ENCODE results near the gene MEGF6. TPM values are rescaled to one million over a fixed set of nuclear protein-coding genes. Genes with fewer than 3 reads are reported as not detected.
"Not testable (repeated sequence)": the region's sequence is repeated elsewhere in the genome, so short reads cannot be mapped to it uniquely, and the experiment has no call there.

Gene MEGF6
- polyA plus RNA-seq, 2 donors, result 11.8 to 23.7 TPM

GRCh38 chr1:3622102-3622501 lies 10.8 kb upstream of the MEGF6 start:
- H3K4me1 ChIP-seq (ENCODE audit: control insufficient read depth in 2 of 2, insufficient read depth in 2 of 2, low read length in 1 of 2), result peaks cover 0 to 14% of the 10 kb centered on the region in 2 donors
- H3K27me3 ChIP-seq (ENCODE audit: control insufficient read depth in 1 of 2, insufficient read depth in 2 of 2, low read length in 2 of 2), result not testable (repeated sequence)
- 86 to 88% methylated on average over 9 of the region's 9 CpGs for WGBS, 2 donors

GRCh38 chr1:3621151-3621671 lies 9.9 kb upstream of the MEGF6 start:
- not testable (repeated sequence) for H3K9me3 ChIP-seq (ENCODE audit: control insufficient read depth in 2 of 2, insufficient read depth in 1 of 2, low read depth in 1 of 2, low read length in 1 of 2); H3K27ac ChIP-seq (ENCODE audit: low read depth in 2 of 2, low read length in 1 of 2); H3K27me3 ChIP-seq (ENCODE audit: control insufficient read depth in 1 of 2, insufficient read depth in 2 of 2, low read length in 2 of 2); H3K4me3 ChIP-seq (ENCODE audit: low read depth in 1 of 2, low read length in 2 of 2); H3K36me3 ChIP-seq (ENCODE audit: control insufficient read depth in 2 of 2, insufficient read depth in 2 of 2, low read length in 1 of 2)
- WGBS, 2 donors, result 24 to 33% methylated on average over 10 to 15 of the region's 15 CpGs
- H3K4me1 ChIP-seq (ENCODE audit: control insufficient read depth in 2 of 2, insufficient read depth in 2 of 2, low read length in 1 of 2), result peaks cover 0 to 14% of the 10 kb centered on the region in 2 donors

More at GRCh38 chr1:3622102-3622501, 10.8 kb upstream of the MEGF6 start:
- not testable (repeated sequence) for H3K27ac ChIP-seq (ENCODE audit: low read depth in 2 of 2, low read length in 1 of 2); H3K4me3 ChIP-seq (ENCODE audit: low read depth in 1 of 2, low read length in 2 of 2); H3K36me3 ChIP-seq (ENCODE audit: control insufficient read depth in 2 of 2, insufficient read depth in 2 of 2, low read length in 1 of 2); H3K9me3 ChIP-seq (ENCODE audit: control insufficient read depth in 2 of 2, insufficient read depth in 1 of 2, low read depth in 1 of 2, low read length in 1 of 2)

- H3K4me1 ChIP-seq (ENCODE audit: control insufficient read depth in 2 of 2, insufficient read depth in 2 of 2, low read length in 1 of 2), result peaks cover 0 to 13% of the 10 kb centered on the region in 2 donors
- H3K4me3 ChIP-seq (ENCODE audit: low read depth in 1 of 2, low read length in 2 of 2), result no peak overlapping the region
- no peaks in the 10 kb centered on the region for H3K9me3 ChIP-seq (ENCODE audit: control insufficient read depth in 2 of 2, insufficient read depth in 1 of 2, low read depth in 1 of 2, low read length in 1 of 2)
- no peak overlapping the region for H3K27ac ChIP-seq (ENCODE audit: low read depth in 2 of 2, low read length in 1 of 2)
- peaks cover 0 to 2% of the 10 kb centered on the region in 2 donors for H3K36me3 ChIP-seq (ENCODE audit: control insufficient read depth in 2 of 2, insufficient read depth in 2 of 2, low read length in 1 of 2)
- H3K27me3 ChIP-seq (ENCODE audit: control insufficient read depth in 1 of 2, insufficient read depth in 2 of 2, low read length in 2 of 2), result no peaks in the 10 kb centered on the region
- 78 to 83% methylated on average over 12 of the region's 12 CpGs for WGBS, 2 donors
Observed at GRCh38 chr1:3620708-3621107, 9.4 kb upstream of the MEGF6 start.

GRCh38 chr1:3618881-3619671 lies 7.8 kb upstream of the MEGF6 start:
- no peaks in the 10 kb centered on the region for H3K27me3 ChIP-seq (ENCODE audit: control insufficient read depth in 1 of 2, insufficient read depth in 2 of 2, low read length in 2 of 2)
- H3K4me1 ChIP-seq (ENCODE audit: control insufficient read depth in 2 of 2, insufficient read depth in 2 of 2, low read length in 1 of 2), result peaks cover 0 to 9% of the 10 kb centered on the region in 2 donors
- H3K27ac ChIP-seq (ENCODE audit: low read depth in 2 of 2, low read length in 1 of 2), result no peak overlapping the region
- H3K36me3 ChIP-seq (ENCODE audit: control insufficient read depth in 2 of 2, insufficient read depth in 2 of 2, low read length in 1 of 2), result peaks cover 0 to 2% of the 10 kb centered on the region in 2 donors
- no peak overlapping the region for H3K4me3 ChIP-seq (ENCODE audit: low read depth in 1 of 2, low read length in 2 of 2)
- WGBS, 2 donors, result 15 to 18% methylated on average over 18 to 21 of the region's 21 CpGs
- no peaks in the 10 kb centered on the region for H3K9me3 ChIP-seq (ENCODE audit: control insufficient read depth in 2 of 2, insufficient read depth in 1 of 2, low read depth in 1 of 2, low read length in 1 of 2)

GRCh38 chr1:3618531-3618880 lies 7.2 kb upstream of the MEGF6 start:
- H3K4me1 ChIP-seq (ENCODE audit: control insufficient read depth in 2 of 2, insufficient read depth in 2 of 2, low read length in 1 of 2), result peaks cover 0 to 3% of the 10 kb centered on the region in 2 donors
- H3K4me3 ChIP-seq (ENCODE audit: low read depth in 1 of 2, low read length in 2 of 2), result no peak overlapping the region
- H3K36me3 ChIP-seq (ENCODE audit: control insufficient read depth in 2 of 2, insufficient read depth in 2 of 2, low read length in 1 of 2), result no peaks in the 10 kb centered on the region
- no peak overlapping the region for H3K27ac ChIP-seq (ENCODE audit: low read depth in 2 of 2, low read length in 1 of 2)
- H3K9me3 ChIP-seq (ENCODE audit: control insufficient read depth in 2 of 2, insufficient read depth in 1 of 2, low read depth in 1 of 2, low read length in 1 of 2), result no peaks in the 10 kb centered on the region
- whole genome bisulfite sequencing, 2 donors, result 65 to 67% methylated on average over 9 of the region's 9 CpGs
- no peaks in the 10 kb centered on the region for H3K27me3 ChIP-seq (ENCODE audit: control insufficient read depth in 1 of 2, insufficient read depth in 2 of 2, low read length in 2 of 2)

GRCh38 chr1:3617806-3618345 lies 6.6 kb upstream of the MEGF6 start:
- Histone ChIP-seq H3K36me3 (ENCODE audit: control insufficient read depth in 2 of 2, insufficient read depth in 2 of 2, low read length in 1 of 2) (no peaks in the 10 kb centered on the region), H3K4me1 (ENCODE audit: control insufficient read depth in 2 of 2, insufficient read depth in 2 of 2, low read length in 1 of 2) (no peaks in the 10 kb centered on the region), H3K9me3 (ENCODE audit: control insufficient read depth in 2 of 2, insufficient read depth in 1 of 2, low read depth in 1 of 2, low read length in 1 of 2) (no peaks in the 10 kb centered on the region), H3K4me3 (ENCODE audit: low read depth in 1 of 2, low read length in 2 of 2) (no peak overlapping the region), H3K27me3 (ENCODE audit: control insufficient read depth in 1 of 2, insufficient read depth in 2 of 2, low read length in 2 of 2) (no peaks in the 10 kb centered on the region), H3K27ac (ENCODE audit: low read depth in 2 of 2, low read length in 1 of 2) (no peak overlapping the region)
- 80 to 83% methylated on average over 17 to 18 of the region's 18 CpGs for WGBS, 2 donors

- no peak overlapping the region for H3K4me3 ChIP-seq (ENCODE audit: low read depth in 1 of 2, low read length in 2 of 2)
- H3K4me1 ChIP-seq (ENCODE audit: control insufficient read depth in 2 of 2, insufficient read depth in 2 of 2, low read length in 1 of 2), result no peaks in the 10 kb centered on the region
- no peaks in the 10 kb centered on the region for H3K27me3 ChIP-seq (ENCODE audit: control insufficient read depth in 1 of 2, insufficient read depth in 2 of 2, low read length in 2 of 2)
- H3K36me3 ChIP-seq (ENCODE audit: control insufficient read depth in 2 of 2, insufficient read depth in 2 of 2, low read length in 1 of 2), result no peaks in the 10 kb centered on the region
- WGBS, 2 donors, result 86 to 89% methylated on average over 9 of the region's 9 CpGs
- no peak overlapping the region for H3K27ac ChIP-seq (ENCODE audit: low read depth in 2 of 2, low read length in 1 of 2)
- no peaks in the 10 kb centered on the region for H3K9me3 ChIP-seq (ENCODE audit: control insufficient read depth in 2 of 2, insufficient read depth in 1 of 2, low read depth in 1 of 2, low read length in 1 of 2)
Observed at GRCh38 chr1:3616861-3617260, 5.6 kb upstream of the MEGF6 start.

GRCh38 chr1:3614755-3615742 lies 3.7 kb upstream of the MEGF6 start:
- Histone ChIP-seq H3K27ac (ENCODE audit: low read depth in 2 of 2, low read length in 1 of 2) (no peak overlapping the region), H3K27me3 (ENCODE audit: control insufficient read depth in 1 of 2, insufficient read depth in 2 of 2, low read length in 2 of 2) (peaks cover 0 to 3% of the 10 kb centered on the region in 2 donors), H3K4me1 (ENCODE audit: control insufficient read depth in 2 of 2, insufficient read depth in 2 of 2, low read length in 1 of 2) (peaks cover 3 to 5% of the 10 kb centered on the region in 2 donors), H3K36me3 (ENCODE audit: control insufficient read depth in 2 of 2, insufficient read depth in 2 of 2, low read length in 1 of 2) (no peaks in the 10 kb centered on the region), H3K4me3 (ENCODE audit: low read depth in 1 of 2, low read length in 2 of 2) (no peak overlapping the region), H3K9me3 (ENCODE audit: control insufficient read depth in 2 of 2, insufficient read depth in 1 of 2, low read depth in 1 of 2, low read length in 1 of 2) (no peaks in the 10 kb centered on the region)
- 58 to 60% methylated on average over 20 of the region's 20 CpGs for WGBS, 2 donors

GRCh38 chr1:3612123-3612522 lies 815 bp upstream of the MEGF6 start:
- Histone ChIP-seq H3K27me3 (ENCODE audit: control insufficient read depth in 1 of 2, insufficient read depth in 2 of 2, low read length in 2 of 2) (peaks cover 0 to 3% of the 10 kb centered on the region in 2 donors), H3K27ac (ENCODE audit: low read depth in 2 of 2, low read length in 1 of 2) (no peak overlapping the region), H3K9me3 (ENCODE audit: control insufficient read depth in 2 of 2, insufficient read depth in 1 of 2, low read depth in 1 of 2, low read length in 1 of 2) (no peaks in the 10 kb centered on the region), H3K4me1 (ENCODE audit: control insufficient read depth in 2 of 2, insufficient read depth in 2 of 2, low read length in 1 of 2) (peaks cover 3 to 6% of the 10 kb centered on the region in 2 donors), H3K4me3 (ENCODE audit: low read depth in 1 of 2, low read length in 2 of 2) (no peak overlapping the region), H3K36me3 (ENCODE audit: control insufficient read depth in 2 of 2, insufficient read depth in 2 of 2, low read length in 1 of 2) (no peaks in the 10 kb centered on the region)
- WGBS, 2 donors, result 63 to 66% methylated on average over 7 of the region's 7 CpGs

All from esophagus (tissue), 2 donors.